Liver (tissue), 9 donors: ENCODE results near the gene SH3BP2. TPM values are rescaled to one million over a fixed set of nuclear protein-coding genes. Genes with fewer than 3 reads are reported as not detected.

Experiments
- DNase-seq: peaks from one replicate; pipeline ENCODE4 v3.0.0-alpha.2; 2017; ENCODE audit warnings: low spot score
- H3K27ac ChIP-seq, 2 donors: one replicate each; pipeline ENCODE4 v1.7.0; 2013; ENCODE audit warnings: inconsistent platforms in 2 of 2, low read length in 2 of 2, control low read depth in 1 of 2, low read depth in 1 of 2, mild to moderate bottlenecking in 1 of 2
- H3K27me3 ChIP-seq, 4 donors: one replicate each; pipeline versions ENCODE4 v1.6.1 to v1.7.0; 2013; ENCODE audit warnings: low read length in 3 of 4, inconsistent platforms in 1 of 4, mild to moderate bottlenecking in 1 of 4, moderate library complexity in 1 of 4; ENCODE audit not compliant: control insufficient read depth in 4 of 4, insufficient read depth in 4 of 4
- H3K36me3 ChIP-seq, 4 donors: one replicate each; pipeline versions ENCODE4 v1.6.1 to v1.7.0; 2013; ENCODE audit warnings: low read length in 3 of 4, mild to moderate bottlenecking in 3 of 4, low read depth in 1 of 4, moderate library complexity in 1 of 4; ENCODE audit not compliant: control insufficient read depth in 4 of 4, insufficient read depth in 3 of 4
- H3K4me1 ChIP-seq, 4 donors: one replicate each; pipeline versions ENCODE4 v1.6.1 to v1.7.0; 2013; ENCODE audit warnings: low read length in 3 of 4, mild to moderate bottlenecking in 3 of 4, moderate library complexity in 1 of 4; ENCODE audit not compliant: control insufficient read depth in 4 of 4, insufficient read depth in 4 of 4
- H3K4me3 ChIP-seq, 3 donors: one replicate each; pipeline versions ENCODE4 v1.6.1 to v1.7.0; 2013; ENCODE audit warnings: low read length in 3 of 3, control low read depth in 1 of 3, low read depth in 1 of 3, mild to moderate bottlenecking in 1 of 3
- H3K9ac ChIP-seq, 2 donors: one replicate each; pipeline ENCODE4 v1.7.0; 2013; ENCODE audit warnings: low read length in 2 of 2, mild to moderate bottlenecking in 2 of 2, moderate library complexity in 2 of 2, control low read depth in 1 of 2, low read depth in 1 of 2
- H3K9me3 ChIP-seq, 4 donors: one replicate each; pipeline versions ENCODE4 v1.6.1 to v1.7.0; 2013; ENCODE audit warnings: low read length in 3 of 4; ENCODE audit not compliant: control insufficient read depth in 4 of 4
- ATF3 ChIP-seq: IDR thresholded peaks from 2 replicates; pipeline ENCODE4 v1.6.1; 2016; ENCODE audit warnings: antibody characterized with exemption
- CTCF ChIP-seq: fragments of 150-350 bp; IDR thresholded peaks from 2 replicates; pipeline ENCODE4 v1.5.1; 2017; ENCODE audit warnings: improper control_type of control experiment, low read depth, low read length; ENCODE audit not compliant: missing input control
- EGR1 ChIP-seq, 2 donors: IDR thresholded peaks; 2 replicates each; pipeline ENCODE4 v1.6.1; 2016 to 2018; ENCODE audit warnings: antibody characterized with exemption in 2 of 2, low read depth in 2 of 2
- FOXA1 ChIP-seq: IDR thresholded peaks from 2 replicates; pipeline ENCODE4 v1.6.1; 2016; ENCODE audit warnings: antibody characterized with exemption
- FOXA2 ChIP-seq: IDR thresholded peaks from 2 replicates; pipeline ENCODE4 v1.6.1; 2016; ENCODE audit warnings: antibody characterized with exemption
- GABPA ChIP-seq, 2 donors: IDR thresholded peaks in 1 of 2; conservative IDR thresholded peaks in 1 of 2; 2 replicates each; pipeline ENCODE4 v1.6.1; 2016; ENCODE audit warnings: antibody characterized with exemption in 2 of 2, mild to moderate bottlenecking in 1 of 2, moderate library complexity in 1 of 2
- HNF4A ChIP-seq, 2 donors: conservative IDR thresholded peaks; 2 replicates each; pipeline ENCODE4 v1.6.1; 2016; ENCODE audit warnings: antibody characterized with exemption in 2 of 2, mild to moderate bottlenecking in 2 of 2
- HNF4G ChIP-seq: IDR thresholded peaks from 2 replicates; pipeline ENCODE4 v1.6.1; 2016; ENCODE audit warnings: antibody characterized with exemption
- JUND ChIP-seq, 2 donors: IDR thresholded peaks; 2 replicates each; pipeline ENCODE4 v1.6.1; 2016; ENCODE audit warnings: antibody characterized with exemption in 2 of 2
- MAX ChIP-seq: IDR thresholded peaks from 2 replicates; pipeline ENCODE4 v1.6.1; 2016; ENCODE audit warnings: antibody characterized with exemption
- NR2F2 ChIP-seq: IDR thresholded peaks from 2 replicates; pipeline ENCODE4 v1.6.1; 2016; ENCODE audit warnings: antibody characterized with exemption
- RAD21 ChIP-seq, 2 donors: IDR thresholded peaks; 2 replicates each; pipeline ENCODE4 v1.6.1; 2016; ENCODE audit warnings: antibody characterized with exemption in 2 of 2, mild to moderate bottlenecking in 2 of 2
- REST ChIP-seq: IDR thresholded peaks from 2 replicates; pipeline ENCODE4 v1.6.1; 2016; ENCODE audit warnings: antibody characterized with exemption, mild to moderate bottlenecking
- RXRA ChIP-seq, 2 donors: IDR thresholded peaks; 2 replicates each; pipeline ENCODE4 v1.6.1; 2017 to 2018; ENCODE audit warnings: antibody characterized with exemption in 2 of 2, mild to moderate bottlenecking in 1 of 2
- SP1 ChIP-seq: IDR thresholded peaks from 2 replicates; pipeline ENCODE4 v1.6.1; 2018; ENCODE audit warnings: antibody characterized with exemption, mild to moderate bottlenecking
- TAF1 ChIP-seq: conservative IDR thresholded peaks from 2 replicates; pipeline ENCODE4 v1.6.1; 2016; ENCODE audit warnings: antibody characterized with exemption, mild to moderate bottlenecking
- YY1 ChIP-seq: IDR thresholded peaks from 2 replicates; pipeline ENCODE4 v1.6.1; 2016; ENCODE audit warnings: antibody characterized with exemption, mild to moderate bottlenecking
- ZBTB33 ChIP-seq: IDR thresholded peaks from 2 replicates; pipeline ENCODE4 v1.6.1; 2016; ENCODE audit warnings: antibody characterized with exemption
- WGBS: extraction: QIAGEN DNeasy Blood & Tissue Kit; methylation state at CpG from one replicate; pipeline ENCODE4 v1.1.7; 2013; 5-methylcytosine and 5-hydroxymethylcytosine counted together
- polyA plus RNA-seq, 2 donors: library from polyadenylated mRNA; stranded (reverse) in 1 of 2; unstranded in 1 of 2; fragments of 200-250 nt in 1 of 2; fragments of >200 nt in 1 of 2; fragmentation: Nextera tagmentation in 1 of 2; extraction: Ambion mirVana in 1 of 2; gene quantifications; one replicate each; pipeline versions ENCODE4 v1.2.1 to v1.2.3, GENCODE V29; 2013 to 2015
- total RNA-seq, 2 donors: library from RNA; depleted of rRNA; stranded (reverse); fragments of >200 nt; gene quantifications; one replicate each; pipeline ENCODE4 v1.2.3, GENCODE V29; 2014
- donor health status: healthy.
- donor health status: healthy.
- donor health status: healthy.
- donor health status: healthy.
- donor health status: healthy.

Gene SH3BP2
- total and polyA plus RNA-seq, 4 donors, result 17.9 to 80.2 (median 38.5) TPM

GRCh38 chr4:2831611-2832308, 38.9 kb downstream of the SH3BP2 start:
- Histone ChIP-seq H3K9me3 (no peaks in the 10 kb centered on the region), H3K4me1 (peaks cover 6 to 22% (median 9%) of the 10 kb centered on the region in 4 donors), H3K27me3 (no peaks in the 10 kb centered on the region), H3K36me3 (peaks cover 18 to 77% (median 45%) of the 10 kb centered on the region in 4 donors), H3K4me3 (no peak overlapping the region), H3K27ac (no peak overlapping the region), H3K9ac (no peak overlapping the region)
- 92% methylated on average over 36 of the region's 36 CpGs for WGBS
- DNase-seq, result no peak
- TF ChIP-seq YY1, result no peak
- TF ChIP-seq ATF3, result no peak
- TF ChIP-seq TAF1, result no peak
- no peak for TF ChIP-seq NR2F2
- no peak for TF ChIP-seq RXRA (IDR thresholded peaks at IDR 0.05)
- TF ChIP-seq SP1, result no peak
- TF ChIP-seq HNF4A (conservative IDR thresholded peaks at IDR 0.05), result no peak
- no peak for TF ChIP-seq REST

- Histone ChIP-seq H3K9ac (no peak overlapping the region), H3K27me3 (no peaks in the 10 kb centered on the region), H3K4me3 (no peak overlapping the region), H3K36me3 (peaks cover 15 to 70% (median 39%) of the 10 kb centered on the region in 4 donors), H3K9me3 (no peaks in the 10 kb centered on the region), H3K4me1 (peaks cover 7 to 29% (median 12%) of the 10 kb centered on the region in 4 donors), H3K27ac (no peak overlapping the region)
- TF ChIP-seq YY1, result no peak
- no peak for TF ChIP-seq JUND (IDR thresholded peaks at IDR 0.05)
- TF ChIP-seq FOXA2, result no peak
- TF ChIP-seq TAF1, result no peak
- TF ChIP-seq SP1, result no peak
- no peak for TF ChIP-seq GABPA (IDR thresholded peaks at IDR 0.05 in 1 of 2, conservative IDR thresholded peaks at IDR 0.05 in 1 of 2)
- TF ChIP-seq HNF4G, result no peak
- no peak for TF ChIP-seq NR2F2
- no peak for TF ChIP-seq EGR1 (IDR thresholded peaks at IDR 0.05; ENCODE audit: low read depth in 2 of 2)
- TF ChIP-seq ATF3, result no peak
- no peak for TF ChIP-seq FOXA1
- TF ChIP-seq HNF4A (conservative IDR thresholded peaks at IDR 0.05), result no peak
- TF ChIP-seq ZBTB33, result no peak
- no peak for TF ChIP-seq MAX
- no peak for TF ChIP-seq CTCF
- no peak for TF ChIP-seq RAD21 (IDR thresholded peaks at IDR 0.05)
- no peak for TF ChIP-seq RXRA (IDR thresholded peaks at IDR 0.05)
- no peak for TF ChIP-seq REST
- WGBS, result 97% methylated on average over 20 of the region's 20 CpGs
- DNase-seq, result no peak
Observed at GRCh38 chr4:2832309-2832980, 39.6 kb downstream of the SH3BP2 start.
